ENCODE measurements around the gene PDZD7.

The PDZD7 gene

DNA sequence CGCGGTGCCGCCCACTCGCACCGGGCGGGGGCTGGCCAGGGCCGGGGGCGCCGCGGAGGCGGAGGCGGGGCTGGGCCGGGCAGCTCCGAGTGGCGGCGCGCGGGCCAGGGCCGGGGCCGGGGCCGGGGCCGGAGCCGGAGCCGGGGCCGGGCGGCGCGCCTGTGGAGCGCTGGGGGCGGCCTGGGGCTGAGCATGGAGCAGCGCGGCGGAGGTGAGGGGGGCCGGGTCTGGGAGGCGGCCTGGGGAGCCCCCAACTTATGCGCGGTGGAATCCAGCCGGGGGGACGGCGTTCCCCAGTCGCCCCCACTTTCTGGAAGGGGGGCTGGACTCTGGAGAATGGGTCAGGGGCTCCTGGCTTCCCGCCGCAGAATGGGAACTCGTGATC, 31.2 kb downstream of the PDZD7 start, which contains the start of gene LZTS2:
Gene LZTS2, plus strand, starts transcription at position 67 of the 385 bp plus-strand sequence. CDS start 2,731 bp downstream, outside the sequence.
- Histone ChIP-seq H3K27ac (replicated peaks) (peak within 1 kb of the TSS; percentile 84), H3K4me3 (replicated peaks; ENCODE audit: insufficient read depth, low read length) (peak within 1 kb of the TSS; percentile 81), H3K27me3 (ENCODE audit: insufficient read depth, poor library complexity, severe bottlenecking) (no peaks in the 10 kb centered on the region)
- no peak for DNase-seq (ENCODE audit: low read depth in 1 of 2, low spot score in 1 of 2)
- no peak for TF ChIP-seq POLR2AphosphoS5 (IDR thresholded peaks at IDR 0.05; ENCODE audit: low read depth)
- TF ChIP-seq GABPA (IDR thresholded peaks at IDR 0.05; ENCODE audit: low read depth): no peak
- TF ChIP-seq, protein P1, sequence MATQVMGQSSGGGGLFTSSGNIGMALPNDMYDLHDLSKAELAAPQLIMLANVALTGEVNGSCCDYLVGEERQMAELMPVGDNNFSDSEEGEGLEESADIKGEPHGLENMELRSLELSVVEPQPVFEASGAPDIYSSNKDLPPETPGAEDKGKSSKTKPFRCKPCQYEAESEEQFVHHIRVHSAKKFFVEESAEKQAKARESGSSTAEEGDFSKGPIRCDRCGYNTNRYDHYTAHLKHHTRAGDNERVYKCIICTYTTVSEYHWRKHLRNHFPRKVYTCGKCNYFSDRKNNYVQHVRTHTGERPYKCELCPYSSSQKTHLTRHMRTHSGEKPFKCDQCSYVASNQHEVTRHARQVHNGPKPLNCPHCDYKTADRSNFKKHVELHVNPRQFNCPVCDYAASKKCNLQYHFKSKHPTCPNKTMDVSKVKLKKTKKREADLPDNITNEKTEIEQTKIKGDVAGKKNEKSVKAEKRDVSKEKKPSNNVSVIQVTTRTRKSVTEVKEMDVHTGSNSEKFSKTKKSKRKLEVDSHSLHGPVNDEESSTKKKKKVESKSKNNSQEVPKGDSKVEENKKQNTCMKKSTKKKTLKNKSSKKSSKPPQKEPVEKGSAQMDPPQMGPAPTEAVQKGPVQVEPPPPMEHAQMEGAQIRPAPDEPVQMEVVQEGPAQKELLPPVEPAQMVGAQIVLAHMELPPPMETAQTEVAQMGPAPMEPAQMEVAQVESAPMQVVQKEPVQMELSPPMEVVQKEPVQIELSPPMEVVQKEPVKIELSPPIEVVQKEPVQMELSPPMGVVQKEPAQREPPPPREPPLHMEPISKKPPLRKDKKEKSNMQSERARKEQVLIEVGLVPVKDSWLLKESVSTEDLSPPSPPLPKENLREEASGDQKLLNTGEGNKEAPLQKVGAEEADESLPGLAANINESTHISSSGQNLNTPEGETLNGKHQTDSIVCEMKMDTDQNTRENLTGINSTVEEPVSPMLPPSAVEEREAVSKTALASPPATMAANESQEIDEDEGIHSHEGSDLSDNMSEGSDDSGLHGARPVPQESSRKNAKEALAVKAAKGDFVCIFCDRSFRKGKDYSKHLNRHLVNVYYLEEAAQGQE (IDR thresholded peaks at IDR 0.05; ENCODE audit: insufficient replicate concordance, low read depth): no peak
- TF ChIP-seq, protein P2, sequence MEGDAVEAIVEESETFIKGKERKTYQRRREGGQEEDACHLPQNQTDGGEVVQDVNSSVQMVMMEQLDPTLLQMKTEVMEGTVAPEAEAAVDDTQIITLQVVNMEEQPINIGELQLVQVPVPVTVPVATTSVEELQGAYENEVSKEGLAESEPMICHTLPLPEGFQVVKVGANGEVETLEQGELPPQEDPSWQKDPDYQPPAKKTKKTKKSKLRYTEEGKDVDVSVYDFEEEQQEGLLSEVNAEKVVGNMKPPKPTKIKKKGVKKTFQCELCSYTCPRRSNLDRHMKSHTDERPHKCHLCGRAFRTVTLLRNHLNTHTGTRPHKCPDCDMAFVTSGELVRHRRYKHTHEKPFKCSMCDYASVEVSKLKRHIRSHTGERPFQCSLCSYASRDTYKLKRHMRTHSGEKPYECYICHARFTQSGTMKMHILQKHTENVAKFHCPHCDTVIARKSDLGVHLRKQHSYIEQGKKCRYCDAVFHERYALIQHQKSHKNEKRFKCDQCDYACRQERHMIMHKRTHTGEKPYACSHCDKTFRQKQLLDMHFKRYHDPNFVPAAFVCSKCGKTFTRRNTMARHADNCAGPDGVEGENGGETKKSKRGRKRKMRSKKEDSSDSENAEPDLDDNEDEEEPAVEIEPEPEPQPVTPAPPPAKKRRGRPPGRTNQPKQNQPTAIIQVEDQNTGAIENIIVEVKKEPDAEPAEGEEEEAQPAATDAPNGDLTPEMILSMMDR (IDR thresholded peaks at IDR 0.05; ENCODE audit: insufficient read depth, low read length): no peak
- no peak for TF ChIP-seq SPI1 (IDR thresholded peaks at IDR 0.05; ENCODE audit: borderline replicate concordance, low read depth)

DNA sequence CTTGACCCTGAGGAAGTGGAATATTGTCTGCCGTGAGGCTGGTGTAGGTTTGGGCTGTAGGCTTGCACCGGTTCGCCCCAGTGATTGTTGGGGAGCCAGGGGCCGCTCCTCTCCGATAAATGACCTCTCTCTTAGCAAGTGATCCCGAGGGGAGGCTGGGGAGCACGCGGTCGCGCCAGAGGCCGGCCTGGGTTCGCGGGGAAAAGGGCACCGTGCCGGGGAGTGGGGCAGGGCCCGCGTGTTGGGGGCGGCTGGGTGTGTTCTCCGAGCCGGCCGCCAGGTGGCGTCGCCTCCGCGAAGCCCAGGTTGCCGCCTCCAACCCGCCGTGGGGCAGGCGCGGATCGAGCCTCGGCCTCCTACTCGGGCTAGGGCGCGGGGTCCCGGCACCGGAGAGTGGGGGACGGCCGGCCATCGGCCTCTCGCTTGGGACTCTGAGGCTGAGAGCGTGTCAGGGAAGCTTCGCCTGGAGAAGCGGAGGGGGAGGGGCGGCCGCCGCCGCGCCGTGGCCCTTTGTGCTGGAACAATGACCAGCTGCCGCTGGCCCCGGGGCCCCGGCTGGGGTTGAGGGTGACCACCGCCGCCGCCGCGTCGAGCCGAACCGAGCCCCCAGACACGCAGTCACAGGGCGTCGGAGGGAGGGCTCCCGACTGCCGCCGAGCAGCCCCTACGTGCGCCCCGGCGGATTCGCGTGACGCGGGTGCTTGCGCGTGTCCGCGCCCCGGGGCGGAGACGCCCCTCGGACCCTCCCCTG, 31.8 kb downstream of the PDZD7 start:
- peak overlapping the region; percentile 84 for H3K27ac ChIP-seq (replicated peaks)
- no peaks in the 10 kb centered on the region for H3K27me3 ChIP-seq (ENCODE audit: insufficient read depth, poor library complexity, severe bottlenecking)
- peak; percentile 22; the same call in 1 of the 2 replicates for TF ChIP-seq SPI1 (IDR thresholded peaks at IDR 0.05; ENCODE audit: borderline replicate concordance, low read depth)
- TF ChIP-seq GABPA (IDR thresholded peaks at IDR 0.05; ENCODE audit: low read depth): no peak
- TF ChIP-seq, protein P2 (IDR thresholded peaks at IDR 0.05; ENCODE audit: insufficient read depth, low read length): peak; percentile 67
- DNase-seq (ENCODE audit: low read depth in 1 of 2, low spot score in 1 of 2): peak; percentile 61 to 70
- peak overlapping the region; percentile 81 for H3K4me3 ChIP-seq (replicated peaks; ENCODE audit: insufficient read depth, low read length)

DNA sequence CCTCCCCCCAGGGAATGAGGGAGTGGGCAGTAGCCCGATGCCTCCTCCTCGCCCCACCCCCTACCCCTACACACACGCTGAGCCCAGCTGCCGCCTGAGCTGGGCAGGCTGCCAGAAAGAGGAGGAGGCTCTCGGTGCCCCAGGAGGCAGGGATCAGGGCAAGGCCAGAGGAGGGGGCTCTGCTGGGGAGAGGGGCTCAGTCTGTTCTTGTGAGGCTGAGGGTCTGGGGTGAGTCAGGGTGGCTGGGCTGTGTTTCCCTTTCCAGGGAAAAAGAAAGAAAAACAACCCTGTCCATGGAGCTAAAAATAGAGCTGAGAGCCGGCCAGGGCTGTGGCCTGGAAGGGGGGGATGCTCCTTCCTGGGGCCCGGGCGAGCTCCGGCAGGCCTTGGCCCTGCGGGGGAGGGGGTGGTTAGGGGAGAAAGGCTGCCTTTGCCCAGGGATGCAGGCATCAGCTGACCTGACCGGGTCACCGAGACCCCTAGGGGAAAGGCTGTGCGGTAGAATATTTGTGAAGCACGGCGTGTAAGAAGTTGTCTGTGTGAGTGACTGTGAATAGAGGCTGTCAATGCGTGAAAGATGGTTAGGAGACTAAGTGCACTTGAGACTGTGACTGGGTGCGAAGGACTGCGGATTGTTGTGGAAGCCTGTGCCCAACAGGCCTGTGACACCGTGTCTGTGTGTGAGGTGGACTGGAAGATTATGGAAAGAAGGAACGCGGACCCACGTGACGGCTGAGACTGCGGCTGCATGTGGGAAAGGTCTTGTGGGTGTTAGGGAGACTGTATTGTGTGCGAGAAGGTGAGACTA, 32.5 kb downstream of the PDZD7 start:
- no peaks in the 10 kb centered on the region for H3K27me3 ChIP-seq (ENCODE audit: insufficient read depth, poor library complexity, severe bottlenecking)
- peak overlapping the region; percentile 84 for H3K27ac ChIP-seq (replicated peaks)
- peak overlapping the region; percentile 81 for H3K4me3 ChIP-seq (replicated peaks; ENCODE audit: insufficient read depth, low read length)
- DNase-seq (ENCODE audit: low read depth in 1 of 2, low spot score in 1 of 2): peak; percentile 71 to 82
- TF ChIP-seq SPI1 (IDR thresholded peaks at IDR 0.05; ENCODE audit: borderline replicate concordance, low read depth) (no peak), GABPA (IDR thresholded peaks at IDR 0.05; ENCODE audit: low read depth) (no peak), POLR2AphosphoS5 (IDR thresholded peaks at IDR 0.05; ENCODE audit: low read depth) (peak; percentile 43; the same call in 1 of the 2 replicates)
- TF ChIP-seq, protein P1 (IDR thresholded peaks at IDR 0.05; ENCODE audit: insufficient replicate concordance, low read depth): no peak
- TF ChIP-seq, protein P2 (IDR thresholded peaks at IDR 0.05; ENCODE audit: insufficient read depth, low read length): no peak
